HG03097 (cell line): ENCODE results near the gene KCTD19.

Experiments used
- ATAC-seq: cut with Tn5 transposase; IDR thresholded peaks from one replicate; pipeline ENCODE4 v1.9.1; 2021; ENCODE audit not compliant: unreplicated experiment, low FRiP score

Gene KCTD19

DNA sequence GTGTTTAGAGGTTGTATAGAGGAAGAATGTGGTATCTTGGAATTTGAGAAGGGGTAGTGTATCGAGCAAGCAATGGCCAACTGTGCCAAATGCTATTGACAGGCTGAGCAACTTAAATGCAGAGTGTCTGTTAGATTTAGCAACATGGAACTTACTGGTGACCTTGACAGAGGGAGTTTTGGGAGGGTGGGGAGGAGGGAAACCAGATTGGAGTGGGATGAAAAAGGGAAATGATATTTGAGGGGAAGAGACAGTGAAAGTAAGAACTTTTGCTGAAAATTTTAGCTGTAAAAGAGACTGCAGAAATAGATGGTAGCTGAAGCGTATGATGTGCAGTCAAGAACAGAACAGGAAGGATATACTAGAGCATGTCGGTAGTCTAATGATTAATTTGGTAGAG is 1.2 kb upstream of the KCTD19 start:
- no peak for ATAC-seq

DNA sequence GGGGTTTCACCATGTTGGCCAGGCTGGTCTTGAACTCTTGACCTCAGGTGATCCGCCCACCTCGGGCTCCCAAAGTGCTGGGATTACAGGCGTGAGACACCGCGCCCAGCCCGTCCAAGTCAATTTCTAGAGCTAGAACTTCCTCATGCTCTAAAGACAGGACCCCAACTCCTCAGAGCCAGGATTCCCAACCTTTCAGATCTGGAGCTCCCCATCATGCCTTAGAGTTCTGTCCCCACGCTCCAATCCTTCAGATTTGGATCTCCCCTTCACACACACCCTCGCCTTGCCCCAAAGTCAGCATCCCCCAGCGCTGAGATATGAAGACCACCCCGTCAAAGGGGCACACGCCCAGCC is 448 bp downstream of the KCTD19 start:
- no peak for ATAC-seq

GRCh38 chr16:67317853-67318252 is 8.7 kb downstream of the KCTD19 start:
- no peak for ATAC-seq

DNA sequence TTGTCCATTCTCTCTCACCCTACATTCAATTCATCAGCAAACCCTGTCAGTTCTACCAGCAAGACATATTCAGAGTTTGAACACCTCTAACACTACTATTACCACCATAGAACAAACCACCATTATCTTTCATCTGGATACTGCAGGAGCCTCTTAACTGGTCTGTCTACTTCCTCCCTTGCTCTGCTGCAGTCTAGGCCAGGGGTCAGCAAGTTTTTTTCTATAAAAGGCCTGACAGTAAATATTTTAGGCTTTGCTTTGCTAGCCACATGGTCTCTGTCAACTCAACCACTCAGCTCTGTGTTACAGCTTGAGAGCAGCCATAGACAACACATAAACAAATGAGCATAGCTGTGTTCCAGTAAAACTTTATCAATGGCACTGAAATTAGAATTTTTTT is 13.8 kb downstream of the KCTD19 start:
- no peak for ATAC-seq

DNA sequence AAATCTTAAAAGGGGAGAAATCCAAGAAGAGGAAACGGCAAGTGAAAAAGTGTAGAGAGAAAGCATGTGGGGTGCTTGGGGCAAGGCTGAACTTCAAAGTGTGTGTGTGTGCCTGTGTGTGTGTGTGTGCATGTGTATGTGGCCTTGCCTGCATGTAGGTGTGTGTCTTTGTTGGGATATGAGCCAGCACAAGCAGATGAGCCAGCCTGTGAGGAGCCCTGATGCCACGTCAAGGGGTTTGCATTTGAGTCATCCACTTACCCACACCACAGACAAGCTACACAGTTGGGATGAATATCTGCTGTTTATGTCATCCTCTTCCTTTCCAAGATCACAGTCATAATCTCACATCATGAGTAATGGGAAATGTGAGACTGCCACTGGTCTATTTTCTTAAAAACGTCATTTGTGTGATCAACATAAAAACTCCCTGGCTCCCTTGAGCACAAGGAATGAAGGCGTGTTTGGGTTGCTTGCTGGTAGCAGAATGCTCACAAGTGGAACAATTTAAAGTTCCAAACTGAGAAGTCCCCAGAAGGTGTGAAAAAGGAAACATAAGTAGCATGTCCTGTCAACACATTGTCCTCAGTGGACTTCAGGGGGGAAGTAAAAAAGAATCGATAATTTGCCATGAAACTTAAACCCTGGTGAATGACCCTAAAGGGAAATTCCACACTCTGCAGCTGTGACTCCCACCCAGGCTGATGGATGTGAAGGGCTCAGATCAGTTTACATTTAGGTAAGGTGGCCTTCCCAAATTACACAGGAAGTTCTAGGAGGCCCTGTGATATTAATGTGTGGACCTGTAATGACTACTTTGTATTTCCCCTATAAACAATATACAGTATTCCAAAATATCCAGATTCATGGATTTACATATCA is 14.7 kb downstream of the KCTD19 start:
- ATAC-seq = no peak

- ATAC-seq = no peak
Measured at GRCh38 chr16:67310561-67310960, 16.0 kb downstream of the KCTD19 start.

GRCh38 chr16:67305216-67306071 is 21.1 kb downstream of the KCTD19 start:
- ATAC-seq = no peak

DNA sequence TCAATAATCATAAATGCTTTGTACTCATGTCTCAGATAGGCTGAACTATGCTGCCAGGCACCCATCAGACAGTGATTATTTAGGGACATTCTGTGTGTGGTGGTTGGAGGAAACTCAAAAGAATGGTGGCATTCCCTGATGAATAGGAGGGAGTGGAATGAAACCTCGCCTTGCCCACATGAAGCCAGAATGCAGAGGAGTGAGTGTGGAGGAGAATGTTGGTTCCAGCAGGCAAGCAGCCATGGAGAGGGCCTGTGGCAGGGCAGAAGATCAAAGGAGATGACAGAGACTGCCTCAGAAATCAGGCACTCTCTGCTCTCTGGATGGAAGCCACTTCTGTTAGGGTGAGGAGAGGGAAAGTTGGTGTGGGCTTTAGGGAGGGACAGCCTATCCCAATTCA is 22.5 kb downstream of the KCTD19 start:
- ATAC-seq = no peak

DNA sequence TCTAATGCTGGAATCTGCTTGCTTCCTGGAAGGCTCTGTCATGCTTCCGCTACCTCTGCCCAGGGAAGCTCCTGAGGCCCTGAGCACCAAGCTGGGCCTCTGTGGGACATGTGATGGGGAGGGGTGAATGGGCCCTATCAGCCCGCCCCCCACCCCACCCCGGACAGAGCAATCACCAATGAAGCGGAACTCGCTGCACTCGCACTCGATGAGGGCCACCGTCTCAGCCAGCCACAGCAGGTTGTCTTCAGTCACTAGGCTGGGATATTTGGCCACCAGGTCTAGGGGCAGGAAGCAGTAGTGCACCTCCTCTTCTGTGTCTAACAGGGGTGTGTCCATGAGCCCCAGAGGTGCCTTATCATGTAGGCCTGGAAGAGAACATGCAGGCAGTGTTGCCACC is 23.6 kb downstream of the KCTD19 start:
- no peak for ATAC-seq

DNA sequence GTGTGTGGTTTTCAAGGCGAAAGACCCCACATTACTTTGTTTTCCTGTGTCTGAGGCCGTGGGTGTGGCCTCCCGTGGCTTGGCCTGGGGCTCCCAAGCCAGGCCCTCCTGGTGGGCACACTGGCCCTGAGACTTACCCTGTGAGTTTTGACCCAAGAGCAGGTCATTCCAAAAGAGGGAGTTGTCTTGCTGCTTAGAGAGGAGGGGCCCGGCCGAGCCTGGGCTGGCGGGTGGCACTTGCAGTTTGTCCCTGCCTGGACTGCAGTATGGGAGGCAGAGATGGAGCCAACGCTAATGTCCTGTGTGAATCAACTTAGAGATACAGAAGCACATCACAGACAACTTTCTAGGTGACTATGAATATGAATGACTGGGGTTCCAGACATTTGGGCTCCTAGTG is 24.5 kb downstream of the KCTD19 start:
- ATAC-seq = no peak

DNA sequence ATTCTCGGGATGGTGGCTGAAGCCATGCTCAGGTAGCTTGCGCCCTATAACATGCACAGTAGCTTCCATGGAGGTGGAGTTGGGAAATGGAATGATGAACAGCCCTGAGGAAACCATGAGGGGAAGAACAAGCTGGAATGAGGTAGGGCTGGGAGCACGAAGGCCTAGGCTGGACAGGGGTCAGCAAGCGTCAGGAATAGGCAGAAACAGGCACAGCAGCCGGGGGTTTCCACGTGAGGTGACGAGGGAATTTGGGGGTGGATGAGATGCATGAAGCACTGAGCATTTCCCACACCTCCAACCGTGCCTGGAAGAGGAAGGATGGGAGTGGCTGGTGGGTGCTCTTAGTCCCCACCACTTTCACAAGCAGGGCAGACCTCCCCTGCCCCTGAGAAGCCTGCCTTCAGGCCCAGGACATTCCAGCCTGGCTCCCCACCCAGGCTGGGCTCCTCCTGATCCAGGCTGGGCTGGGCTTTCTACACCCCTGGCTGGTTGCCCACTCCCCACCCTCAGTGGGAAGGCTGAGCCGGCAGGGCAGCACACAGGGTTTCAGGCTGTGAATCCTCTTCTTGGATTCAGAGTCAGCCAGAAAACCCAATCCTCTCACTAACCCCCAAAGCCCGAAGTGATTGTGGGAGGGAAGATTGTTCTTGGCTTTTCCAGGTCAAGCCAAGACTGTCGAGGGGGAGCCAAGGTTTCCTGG is 25.3 kb downstream of the KCTD19 start:
- no peak for ATAC-seq

GRCh38 chr16:67299269-67299668 is 27.3 kb downstream of the KCTD19 start:
- no peak for ATAC-seq

DNA sequence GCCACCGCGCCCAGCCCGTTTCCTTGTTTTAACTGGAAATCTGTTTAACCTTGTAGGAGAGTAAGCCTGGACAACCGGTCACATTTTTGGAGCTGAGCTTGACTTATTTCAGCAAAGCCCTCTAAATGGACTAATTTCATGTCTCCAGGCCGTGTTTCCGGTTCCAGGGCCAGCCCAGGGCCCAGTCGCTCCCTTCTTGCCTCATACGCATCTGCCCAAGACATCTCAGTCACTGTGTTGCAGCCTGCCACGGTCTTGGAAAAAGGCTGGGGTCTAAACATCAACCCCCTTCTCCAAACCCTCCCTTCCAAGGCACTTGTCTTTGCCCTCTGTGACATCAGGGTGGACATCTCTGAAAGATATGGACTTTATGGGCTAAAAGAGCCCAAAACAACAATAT is 28.3 kb downstream of the KCTD19 start:
- no peak for ATAC-seq

GRCh38 chr16:67296420-67296819 is 30.1 kb downstream of the KCTD19 start:
- ATAC-seq = no peak

GRCh38 chr16:67294938-67295361 is 31.6 kb downstream of the KCTD19 start:
- ATAC-seq = no peak

GRCh38 chr16:67294171-67294757 is 32.3 kb downstream of the KCTD19 start:
- no peak for ATAC-seq

DNA sequence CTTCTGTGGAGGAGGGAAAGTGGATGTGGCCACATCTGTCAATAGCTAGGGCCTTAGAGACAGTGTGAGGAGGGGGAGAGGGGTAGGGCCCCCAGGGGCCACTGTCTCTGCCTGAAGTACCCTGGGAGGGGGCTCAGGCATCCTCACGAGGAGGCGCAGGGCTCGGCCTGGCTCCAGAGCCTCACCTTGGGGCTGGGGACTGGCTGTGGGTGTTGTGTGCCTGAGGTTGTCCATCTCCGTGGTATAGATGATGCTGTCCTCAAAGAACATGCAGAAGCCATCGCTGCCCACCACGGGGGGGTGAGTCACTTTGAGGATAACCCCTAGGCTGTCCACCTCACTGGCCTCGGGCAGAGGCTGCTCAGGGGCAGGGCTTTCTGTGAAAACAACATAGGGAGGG is 35.1 kb downstream of the KCTD19 start:
- ATAC-seq = no peak

DNA sequence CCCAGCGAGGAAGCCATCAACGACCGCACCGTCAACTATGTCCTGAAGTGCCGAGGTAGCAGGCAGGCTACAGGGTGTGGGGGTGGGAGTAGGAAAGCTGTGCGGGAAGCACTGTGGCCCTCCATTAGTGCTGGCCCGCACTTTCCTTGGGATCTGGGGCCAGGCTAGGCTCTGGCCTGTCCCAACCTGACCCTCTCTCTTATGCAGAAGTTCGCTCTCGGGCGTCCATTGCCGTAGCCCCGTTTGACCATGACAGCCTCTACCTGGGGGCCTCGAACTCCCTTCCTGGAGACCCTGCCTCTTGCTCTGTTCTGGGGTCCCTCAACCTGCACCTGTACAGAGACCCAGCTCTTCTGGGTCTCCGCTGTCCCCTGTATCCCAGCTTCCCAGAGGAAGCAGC is 38.6 kb downstream of the KCTD19 start:
- ATAC-seq = no peak

DNA sequence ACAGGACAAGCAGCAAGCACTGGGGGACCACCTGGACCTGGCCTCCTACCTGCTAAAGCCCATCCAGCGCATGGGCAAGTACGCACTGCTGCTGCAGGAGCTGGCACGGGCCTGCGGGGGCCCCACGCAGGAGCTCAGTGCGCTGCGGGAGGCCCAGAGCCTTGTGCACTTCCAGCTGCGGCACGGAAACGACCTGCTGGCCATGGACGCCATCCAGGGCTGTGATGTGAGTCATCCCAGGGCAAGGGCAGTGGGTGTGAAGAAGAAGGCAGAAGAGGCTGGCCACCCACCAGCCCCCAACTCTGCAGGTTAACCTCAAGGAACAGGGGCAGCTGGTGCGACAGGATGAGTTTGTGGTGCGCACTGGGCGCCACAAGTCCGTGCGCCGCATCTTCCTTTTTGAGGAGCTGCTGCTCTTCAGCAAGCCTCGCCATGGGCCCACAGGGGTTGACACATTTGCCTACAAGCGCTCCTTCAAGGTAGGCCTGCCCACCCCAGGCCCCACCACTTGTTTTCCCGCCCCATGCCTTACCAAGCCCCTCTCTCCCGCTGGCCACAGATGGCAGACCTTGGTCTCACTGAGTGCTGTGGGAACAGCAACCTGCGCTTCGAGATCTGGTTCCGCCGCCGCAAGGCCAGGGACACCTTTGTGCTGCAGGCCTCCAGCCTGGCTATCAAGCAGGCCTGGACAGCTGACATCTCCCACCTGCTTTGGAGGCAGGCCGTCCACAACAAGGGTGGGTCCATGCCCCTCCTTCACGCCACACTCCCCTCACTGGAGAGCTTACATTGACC is 39.9 kb downstream of the KCTD19 start:
- ATAC-seq = no peak
